Vagina (tissue), 2 donors: ENCODE results near the gene PSMB3. TPM values are rescaled to one million over a fixed set of nuclear protein-coding genes. Genes with fewer than 3 reads are reported as not detected.

Source experiments
- DNase-seq, 2 donors: peaks; one replicate each; pipeline ENCODE4 v3.0.0-alpha.2; 2017; ENCODE audit errors: extremely low spot score in 2 of 2
- H3K27ac ChIP-seq: fragments of 200-600 bp; sonication (generic); one replicate; pipeline ENCODE4 v1.5.1; 2019
- H3K27me3 ChIP-seq: fragments of 200-600 bp; sonication (generic); one replicate; pipeline ENCODE4 v1.5.1; 2019
- H3K36me3 ChIP-seq, 2 donors: fragments of 200-600 bp; sonication (generic); one replicate each; pipeline ENCODE4 v1.5.1; 2017 to 2019
- H3K4me1 ChIP-seq: fragments of 200-600 bp; sonication (generic); one replicate; pipeline ENCODE4 v1.5.1; 2019
- H3K4me3 ChIP-seq, 2 donors: fragments of 200-600 bp; sonication (generic); 1 replicate in 1 of 2; 2 replicates in 1 of 2; pipeline ENCODE4 v1.5.1; 2016 to 2019
- H3K9me3 ChIP-seq: fragments of 200-600 bp; sonication (generic); one replicate; pipeline ENCODE4 v1.5.1; 2019
- CTCF ChIP-seq, 3 experiments: fragments of 450-650 bp in 2 of 3; fragments of 200-600 bp in 1 of 3; sonication (generic) in 1 of 3; IDR thresholded peaks; one replicate each; pipeline ENCODE4 v1.5.1; 2017 to 2019; ENCODE audit warnings: antibody characterized with exemption in 3 of 3, mild to moderate bottlenecking in 2 of 3, moderate library complexity in 2 of 3
- POLR2A ChIP-seq, 2 donors: fragments of 450-650 bp; IDR thresholded peaks; one replicate each; pipeline ENCODE4 v1.6.1; 2017; ENCODE audit warnings: antibody characterized with exemption in 2 of 2, mild to moderate bottlenecking in 2 of 2, moderate library complexity in 2 of 2
- POLR2AphosphoS5 ChIP-seq, 2 donors: sonication (generic); formaldehyde crosslinking; IDR thresholded peaks; one replicate each; pipeline ENCODE4 v1.9.0; 2017; ENCODE audit warnings: antibody characterized with exemption in 2 of 2, mild to moderate bottlenecking in 2 of 2, low read depth in 1 of 2; ENCODE audit not compliant: insufficient read depth in 1 of 2
- intact Hi-C: fragments of 100-400 bp; cut with DNase I; formaldehyde crosslinking; loops from one replicate; pipeline ENCODE4 v1.15.1; 2023
- total RNA-seq: library from RNA; depleted of rRNA; stranded (reverse); fragments of >200 nt; gene quantifications from one replicate; pipeline ENCODE4 v1.2.3, GENCODE V29; 2016

The PSMB3 gene
- total RNA-seq, 1 donor from 2014 or later: 193 TPM

DNA sequence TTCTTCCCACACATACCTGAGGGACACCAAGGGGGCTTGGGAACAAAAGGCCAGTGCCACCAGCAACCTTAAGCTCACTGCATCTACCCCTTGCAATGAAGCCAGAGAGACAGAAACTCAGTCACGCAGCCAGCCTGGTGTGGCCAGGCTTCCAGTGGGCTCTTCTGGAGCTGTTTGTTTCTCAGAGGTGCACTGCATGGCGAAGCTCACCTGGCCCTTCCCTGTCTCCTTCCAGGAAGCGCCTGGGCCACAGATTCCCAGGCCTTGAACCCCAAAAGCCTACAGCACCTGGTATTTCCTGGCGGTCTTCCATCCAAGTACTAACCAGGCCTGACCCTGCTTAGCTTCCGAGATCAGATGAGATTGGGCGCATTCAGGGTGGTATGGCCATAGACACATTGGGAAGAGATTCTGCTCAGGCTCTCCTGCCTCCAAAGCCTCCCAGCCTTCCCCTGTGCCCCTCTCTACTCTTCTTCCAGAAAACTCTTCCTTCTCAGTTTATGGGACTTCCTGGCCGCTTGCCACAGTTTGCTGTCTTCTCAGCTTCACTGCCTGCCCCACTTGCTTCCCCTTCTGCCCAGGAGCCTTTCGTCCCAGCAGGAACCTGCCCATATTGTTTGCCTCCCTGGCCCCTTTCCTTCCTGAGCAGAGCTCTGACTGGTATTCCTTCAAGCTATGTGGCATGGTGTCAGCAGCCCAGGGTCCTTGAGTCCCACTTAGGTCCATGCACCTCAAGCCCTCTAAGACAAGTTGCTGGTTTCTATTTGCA is 20.8 kb upstream of the PSMB3 start:
- TF ChIP-seq POLR2AphosphoS5 (IDR thresholded peaks at IDR 0.05; ENCODE audit: insufficient read depth in 1 of 2, low read depth in 1 of 2): no peak
- TF ChIP-seq POLR2A (IDR thresholded peaks at IDR 0.05): no peak
- TF ChIP-seq CTCF (IDR thresholded peaks at IDR 0.05): no peak
- Histone ChIP-seq H3K9me3 (no peaks in the 10 kb centered on the region), H3K36me3 (peaks cover 0 to 8% of the 10 kb centered on the region in 2 donors), H3K4me3 (peak overlapping the region; percentile 73 to 92), H3K27ac (peak overlapping the region; percentile 82), H3K4me1 (peaks cover 49% of the 10 kb centered on the region), H3K27me3 (no peaks in the 10 kb centered on the region)
- DNase-seq: no peak
- intact Hi-C loops: loop anchor here (2.0 to 5.0 kb wide), 2 partner anchors 17 to 39 kb away; partner anchors contain the start of gene PCGF2

DNA sequence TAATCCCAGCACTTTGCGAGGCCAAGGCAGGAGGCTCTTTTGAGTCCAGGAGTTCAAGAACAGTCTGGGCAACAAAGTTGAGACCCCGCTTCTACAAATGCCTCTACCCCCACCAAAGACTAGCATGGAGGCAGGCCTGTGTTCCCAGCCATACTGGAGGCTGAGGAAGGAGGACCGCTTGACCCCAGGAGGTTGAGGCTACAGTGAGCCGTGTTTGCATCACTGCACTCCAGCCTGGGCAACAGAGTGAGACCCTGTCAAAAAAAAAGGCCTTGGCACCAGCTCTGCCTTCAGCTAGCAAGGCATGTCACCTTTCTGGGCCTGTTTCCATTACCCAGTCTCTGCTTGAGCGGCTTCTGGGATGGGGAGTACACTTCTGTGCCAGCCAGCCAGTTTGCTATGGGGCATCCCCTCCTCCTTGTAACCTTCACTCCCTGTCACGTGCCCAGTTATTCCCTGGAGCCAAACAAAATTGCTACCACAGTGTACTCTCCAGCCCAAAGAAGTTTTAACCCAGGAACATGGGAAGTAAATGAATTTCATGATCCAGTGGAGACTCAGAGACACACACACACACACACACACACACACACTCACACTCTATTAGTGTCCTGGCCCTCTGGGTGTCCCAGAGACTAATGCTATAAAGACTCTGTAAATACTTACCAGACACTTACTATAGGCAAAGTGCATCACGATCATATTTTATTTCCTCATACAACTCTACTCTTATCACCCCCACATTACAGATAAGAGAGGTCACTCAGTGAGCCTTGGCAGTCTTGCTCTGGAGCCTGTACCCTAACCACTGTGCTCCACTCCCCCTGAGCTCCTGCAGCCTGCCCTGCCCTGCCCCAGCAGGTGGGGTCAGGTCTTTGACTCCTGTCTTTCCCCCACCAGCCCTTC is 19.9 kb upstream of the PSMB3 start:
- Histone ChIP-seq H3K9me3 (no peaks in the 10 kb centered on the region), H3K27ac (no peak overlapping the region), H3K4me1 (peaks cover 49% of the 10 kb centered on the region), H3K27me3 (no peaks in the 10 kb centered on the region), H3K36me3 (peaks cover 0 to 15% of the 10 kb centered on the region in 2 donors), H3K4me3 (no peak overlapping the region)
- TF ChIP-seq CTCF (IDR thresholded peaks at IDR 0.05) (no peak), POLR2A (IDR thresholded peaks at IDR 0.05) (no peak), POLR2AphosphoS5 (IDR thresholded peaks at IDR 0.05; ENCODE audit: insufficient read depth in 1 of 2, low read depth in 1 of 2) (no peak)
- intact Hi-C loops: loop anchor here (5.0 kb wide), 1 partner anchor 40 kb away; no protein-coding TSS in a partner anchor
- no peak for DNase-seq

DNA sequence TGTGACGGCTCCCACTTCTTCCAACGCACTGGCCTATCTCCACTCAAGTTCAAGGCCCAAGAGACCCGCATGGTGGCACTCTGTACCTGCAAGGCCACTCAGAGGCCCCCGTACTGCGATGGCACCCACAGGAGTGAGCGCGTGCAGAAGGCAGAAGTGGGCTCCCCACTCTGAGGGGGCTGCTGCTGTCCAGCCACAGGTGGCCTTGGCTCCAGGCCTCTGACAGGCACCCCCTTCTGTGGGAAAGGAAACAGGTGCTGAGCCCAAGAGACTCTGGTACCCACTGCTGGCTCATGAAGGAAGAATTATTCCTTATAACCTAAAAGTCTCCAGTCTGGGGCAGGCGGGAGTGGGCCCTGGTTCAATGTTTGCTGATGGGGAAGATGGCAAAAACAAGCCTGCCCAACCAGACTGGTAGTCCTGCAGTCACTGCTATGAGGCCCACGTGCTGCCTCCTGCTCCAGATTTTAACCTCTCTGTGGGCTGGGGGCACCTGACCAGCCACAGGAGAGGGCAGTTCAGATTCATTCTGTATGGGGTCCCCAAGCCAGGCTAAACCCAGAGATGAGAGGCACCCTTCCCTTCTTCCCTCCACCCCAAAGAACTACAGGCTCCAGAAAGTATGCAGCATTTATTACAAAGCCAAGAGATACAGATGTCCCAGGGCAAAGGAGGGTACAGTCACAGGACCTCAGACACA is 19.1 kb upstream of the PSMB3 start:
- Histone ChIP-seq H3K27me3 (no peaks in the 10 kb centered on the region), H3K27ac (no peak overlapping the region), H3K4me3 (no peak overlapping the region), H3K9me3 (no peaks in the 10 kb centered on the region), H3K36me3 (peaks cover 0 to 22% of the 10 kb centered on the region in 2 donors), H3K4me1 (peaks cover 49% of the 10 kb centered on the region)
- TF ChIP-seq CTCF (IDR thresholded peaks at IDR 0.05) (no peak), POLR2A (IDR thresholded peaks at IDR 0.05) (no peak), POLR2AphosphoS5 (IDR thresholded peaks at IDR 0.05; ENCODE audit: insufficient read depth in 1 of 2, low read depth in 1 of 2) (no peak)
- no peak for DNase-seq
- intact Hi-C loops: loop anchor here (5.0 kb wide), 1 partner anchor 41 kb away; no protein-coding TSS in a partner anchor

- Histone ChIP-seq H3K27ac (no peak overlapping the region), H3K27me3 (no peaks in the 10 kb centered on the region), H3K4me3 (no peak overlapping the region), H3K9me3 (no peaks in the 10 kb centered on the region), H3K36me3 (peaks cover 0 to 30% of the 10 kb centered on the region in 2 donors), H3K4me1 (peaks cover 46% of the 10 kb centered on the region)
- intact Hi-C loops: loop anchor here (2.0 to 5.0 kb wide), 2 partner anchors 42 to 57 kb away; no protein-coding TSS in a partner anchor
- TF ChIP-seq POLR2AphosphoS5 (IDR thresholded peaks at IDR 0.05; ENCODE audit: insufficient read depth in 1 of 2, low read depth in 1 of 2) (no peak), CTCF (IDR thresholded peaks at IDR 0.05) (no peak), POLR2A (IDR thresholded peaks at IDR 0.05) (no peak)
- no peak for DNase-seq
Measured at GRCh38 chr17:38733982-38734973, 18.3 kb upstream of the PSMB3 start.
